NCI-H2227 treated with DMSO at 0.1 percent for 48 hours (cell line): ENCODE measurements around the gene ZSWIM8.
"Not testable (repeated sequence)": the region's sequence is repeated elsewhere in the genome, so short reads cannot be mapped to it uniquely, and the experiment has no call there.

ENCODE experiments used
- DNase-seq: peaks from one replicate; lab custom pipeline; 2025; lab: John Stamatoyannopoulos, UW

Gene ZSWIM8

GRCh38 chr10:73814276-73814895 is 29.0 kb downstream of the ZSWIM8 start:
- DNase-seq = no peak

GRCh38 chr10:73814896-73815718 is 29.7 kb downstream of the ZSWIM8 start:
- DNase-seq = no peak

GRCh38 chr10:73815719-73816030 is 30.3 kb downstream of the ZSWIM8 start:
- DNase-seq = no peak

GRCh38 chr10:73816917-73817729 is 31.7 kb downstream of the ZSWIM8 start:
- no peak for DNase-seq

- DNase-seq = no peak
Observed at GRCh38 chr10:73817826-73818225, 32.4 kb downstream of the ZSWIM8 start.

GRCh38 chr10:73818402-73818801 is 33.0 kb downstream of the ZSWIM8 start:
- no peak for DNase-seq

GRCh38 chr10:73819081-73819480 is 33.7 kb downstream of the ZSWIM8 start:
- no peak for DNase-seq

GRCh38 chr10:73819513-73820093 is 34.2 kb downstream of the ZSWIM8 start:
- no peak for DNase-seq

- no peak for DNase-seq
Observed at GRCh38 chr10:73823391-73823790, 38.0 kb downstream of the ZSWIM8 start.

GRCh38 chr10:73824146-73824725 is 38.8 kb downstream of the ZSWIM8 start:
- DNase-seq = no peak

- DNase-seq = no peak
Observed at GRCh38 chr10:73827346-73828089, 42.1 kb downstream of the ZSWIM8 start.

- no peak for DNase-seq
Observed at GRCh38 chr10:73828161-73828560, 42.8 kb downstream of the ZSWIM8 start.

- not testable (repeated sequence) for DNase-seq
Observed at GRCh38 chr10:73829090-73829489, 43.7 kb downstream of the ZSWIM8 start.

GRCh38 chr10:73836427-73836980 is 51.1 kb downstream of the ZSWIM8 start:
- no peak for DNase-seq

- DNase-seq = no peak
Observed at GRCh38 chr10:73837072-73837471, 51.7 kb downstream of the ZSWIM8 start.

- DNase-seq = no peak
Observed at GRCh38 chr10:73838008-73838567, 52.7 kb downstream of the ZSWIM8 start.

GRCh38 chr10:73838827-73839226 is 53.4 kb downstream of the ZSWIM8 start:
- DNase-seq = no peak

- no peak for DNase-seq
Observed at GRCh38 chr10:73839276-73839966, 54.0 kb downstream of the ZSWIM8 start.

GRCh38 chr10:73840056-73840402 is 54.6 kb downstream of the ZSWIM8 start:
- DNase-seq = no peak

GRCh38 chr10:73840403-73841060 is 55.1 kb downstream of the ZSWIM8 start:
- no peak for DNase-seq
